GM10266 (cell line): ENCODE results near the gene SPN.

Source experiments
- DNase-seq: peaks from one replicate; pipeline ENCODE4 v3.0.0; 2012; ENCODE audit errors: extremely low spot score
- TF ChIP-seq, protein P1 (sequence below): IDR thresholded peaks from 2 replicates; pipeline ENCODE4 v1.5.1; 2012; ENCODE audit warnings: mild to moderate bottlenecking, low read depth; ENCODE audit not compliant: control insufficient read depth, insufficient read depth; ENCODE audit errors: missing control alignments

Gene SPN

DNA sequence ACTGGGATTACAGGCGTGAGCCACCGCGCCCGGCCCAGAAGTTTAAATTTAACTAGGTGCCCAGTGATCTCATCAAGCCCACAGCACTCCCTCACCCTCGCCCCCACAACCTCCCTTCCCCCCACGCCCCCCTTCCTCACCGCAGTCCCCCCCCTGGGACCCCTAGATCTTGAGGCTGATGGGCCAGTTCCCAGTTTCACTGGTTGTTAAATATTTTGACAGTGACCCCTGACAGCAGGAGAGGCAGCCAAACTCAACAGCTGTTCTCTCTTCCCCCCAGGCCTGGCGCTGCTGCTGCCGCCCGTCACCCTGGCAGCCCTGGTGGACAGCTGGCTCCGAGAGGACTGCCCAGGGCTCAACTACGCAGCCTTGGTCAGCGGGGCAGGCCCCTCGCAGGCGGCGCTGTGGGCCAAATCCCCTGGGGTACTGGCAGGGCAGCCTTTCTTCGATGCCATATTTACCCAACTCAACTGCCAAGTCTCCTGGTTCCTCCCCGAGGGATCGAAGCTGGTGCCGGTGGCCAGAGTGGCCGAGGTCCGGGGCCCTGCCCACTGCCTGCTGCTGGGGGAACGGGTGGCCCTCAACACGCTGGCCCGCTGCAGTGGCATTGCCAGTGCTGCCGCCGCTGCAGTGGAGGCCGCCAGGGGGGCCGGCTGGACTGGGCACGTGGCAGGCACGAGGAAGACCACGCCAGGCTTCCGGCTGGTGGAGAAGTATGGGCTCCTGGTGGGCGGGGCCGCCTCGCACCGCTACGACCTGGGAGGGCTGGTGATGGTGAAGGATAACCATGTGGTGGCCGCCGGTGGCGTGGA, 31.5 kb downstream of the SPN start:
- TF ChIP-seq, protein P1, sequence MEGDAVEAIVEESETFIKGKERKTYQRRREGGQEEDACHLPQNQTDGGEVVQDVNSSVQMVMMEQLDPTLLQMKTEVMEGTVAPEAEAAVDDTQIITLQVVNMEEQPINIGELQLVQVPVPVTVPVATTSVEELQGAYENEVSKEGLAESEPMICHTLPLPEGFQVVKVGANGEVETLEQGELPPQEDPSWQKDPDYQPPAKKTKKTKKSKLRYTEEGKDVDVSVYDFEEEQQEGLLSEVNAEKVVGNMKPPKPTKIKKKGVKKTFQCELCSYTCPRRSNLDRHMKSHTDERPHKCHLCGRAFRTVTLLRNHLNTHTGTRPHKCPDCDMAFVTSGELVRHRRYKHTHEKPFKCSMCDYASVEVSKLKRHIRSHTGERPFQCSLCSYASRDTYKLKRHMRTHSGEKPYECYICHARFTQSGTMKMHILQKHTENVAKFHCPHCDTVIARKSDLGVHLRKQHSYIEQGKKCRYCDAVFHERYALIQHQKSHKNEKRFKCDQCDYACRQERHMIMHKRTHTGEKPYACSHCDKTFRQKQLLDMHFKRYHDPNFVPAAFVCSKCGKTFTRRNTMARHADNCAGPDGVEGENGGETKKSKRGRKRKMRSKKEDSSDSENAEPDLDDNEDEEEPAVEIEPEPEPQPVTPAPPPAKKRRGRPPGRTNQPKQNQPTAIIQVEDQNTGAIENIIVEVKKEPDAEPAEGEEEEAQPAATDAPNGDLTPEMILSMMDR = no peak
- DNase-seq = peak; percentile 5

DNA sequence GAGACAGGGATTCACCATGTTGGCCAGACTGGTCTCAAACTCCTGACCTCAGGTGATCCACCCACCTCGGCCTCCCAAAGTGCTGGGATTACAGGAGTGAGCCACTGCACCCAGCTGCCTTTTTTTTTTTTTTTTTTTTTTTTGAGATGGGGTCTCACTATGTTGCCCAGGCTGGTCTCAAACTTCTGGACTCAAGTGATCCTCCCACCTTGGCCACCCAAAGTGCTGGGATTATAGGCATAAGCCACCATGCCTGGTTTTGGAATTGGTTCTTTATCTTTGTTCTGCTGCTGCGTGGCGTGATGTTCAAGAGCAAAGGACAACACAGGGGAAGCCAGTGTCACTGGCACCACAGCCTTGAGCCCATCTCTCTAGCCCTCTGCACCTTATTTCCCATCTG, 32.6 kb downstream of the SPN start:
- peak; percentile 4 for DNase-seq

DNA sequence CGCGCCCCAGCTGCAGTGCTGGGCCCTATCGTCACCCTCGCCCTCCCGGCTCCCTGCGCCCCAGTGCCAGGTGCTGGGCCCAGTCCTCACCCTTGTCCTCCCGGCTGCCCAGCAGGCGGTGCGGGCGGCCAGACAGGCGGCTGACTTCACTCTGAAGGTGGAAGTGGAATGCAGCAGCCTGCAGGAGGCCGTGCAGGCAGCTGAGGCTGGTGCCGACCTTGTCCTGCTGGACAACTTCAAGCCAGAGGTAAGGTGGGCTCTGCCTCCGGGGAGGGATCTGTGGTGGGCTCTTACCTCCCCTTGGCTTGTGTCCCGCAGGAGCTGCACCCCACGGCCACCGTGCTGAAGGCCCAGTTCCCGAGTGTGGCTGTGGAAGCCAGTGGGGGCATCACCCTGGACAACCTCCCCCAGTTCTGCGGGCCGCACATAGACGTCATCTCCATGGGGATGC, 33.9 kb downstream of the SPN start:
- DNase-seq = no peak
- TF ChIP-seq, protein P1 = no peak

DNA sequence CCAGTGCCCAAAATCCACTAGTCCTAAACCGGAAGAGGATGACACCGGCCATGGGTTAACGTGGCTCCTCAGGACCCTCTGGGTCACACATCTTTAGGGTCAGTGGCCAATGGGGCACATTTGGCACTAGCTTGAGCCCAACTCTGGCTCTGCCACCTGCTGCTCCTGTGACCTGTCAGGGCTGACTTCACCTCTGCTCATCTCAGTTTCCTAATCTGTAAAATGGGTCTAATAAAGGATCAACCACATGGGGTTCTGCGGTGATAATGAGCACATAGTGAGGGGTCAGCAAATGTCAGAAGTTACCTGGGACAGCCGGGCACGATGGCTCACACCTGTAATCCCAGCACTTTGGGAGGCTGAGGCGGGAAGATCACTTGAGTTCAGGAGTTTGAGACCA, 34.3 kb downstream of the SPN start:
- no peak for DNase-seq
- TF ChIP-seq, protein P1 = no peak

DNA sequence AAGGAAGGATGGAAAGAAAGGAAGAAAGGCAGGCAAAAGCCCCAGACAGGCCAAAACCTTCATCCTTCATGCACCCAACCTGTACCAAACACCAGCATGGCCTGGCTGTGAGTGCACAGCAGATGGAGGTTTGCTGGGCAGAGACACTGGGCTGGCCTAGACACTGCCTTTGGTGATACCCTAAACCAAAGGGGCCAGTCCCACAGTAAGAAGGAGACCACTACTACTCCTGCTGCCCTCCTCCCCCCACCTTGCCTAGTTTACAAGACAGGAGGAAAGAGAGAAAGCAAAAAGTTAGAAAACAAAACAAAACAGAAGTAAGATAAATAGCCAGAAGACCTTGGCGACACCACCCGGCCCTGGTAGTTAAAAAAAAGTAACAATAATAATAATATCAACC, 35.0 kb downstream of the SPN start:
- TF ChIP-seq, protein P1 = no peak

DNA sequence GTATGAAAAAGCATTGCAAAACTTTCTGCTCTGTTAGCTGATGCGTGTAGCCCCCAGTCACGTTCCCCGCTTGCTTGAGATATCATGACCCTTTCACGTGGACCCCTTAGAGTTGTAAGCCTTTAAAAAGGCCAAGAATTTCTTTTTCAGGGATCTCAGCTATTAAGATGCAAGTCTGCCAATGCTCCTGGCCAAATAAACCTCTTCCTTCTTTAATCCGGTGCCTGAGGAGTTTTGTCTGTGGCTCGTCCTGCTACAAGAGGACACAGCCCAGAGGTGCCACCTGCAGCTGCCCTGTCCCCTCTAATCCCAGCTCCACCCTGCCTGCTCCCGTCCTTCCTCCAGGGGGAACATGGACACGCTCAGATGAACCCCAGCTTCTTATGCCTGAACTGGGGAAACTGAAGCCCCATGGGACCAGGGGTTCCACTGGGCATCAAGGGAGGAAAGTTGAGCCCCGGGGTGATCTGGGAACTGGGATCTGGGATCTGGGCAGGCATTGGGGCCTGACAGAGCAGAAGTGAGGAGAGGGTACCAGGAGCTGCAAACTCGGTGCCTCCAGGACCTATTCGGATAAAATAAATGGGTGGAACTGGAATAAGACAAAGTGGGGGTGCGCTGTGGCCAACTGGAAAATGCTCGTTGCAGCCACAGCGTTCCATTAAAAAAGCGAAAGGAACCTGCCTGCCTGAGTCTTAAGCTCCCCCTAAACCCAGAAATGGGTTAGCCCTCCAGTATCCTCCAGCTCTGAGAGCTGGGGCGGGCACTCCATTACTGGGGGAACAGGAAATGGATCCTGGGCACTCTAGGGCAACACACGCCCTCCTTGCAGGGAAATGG, 35.7 kb downstream of the SPN start:
- TF ChIP-seq, protein P1 = no peak
- peak; percentile 4 for DNase-seq

More for the DNA sequence above, 35.0 kb downstream of the SPN start:
- no peak for DNase-seq

DNA sequence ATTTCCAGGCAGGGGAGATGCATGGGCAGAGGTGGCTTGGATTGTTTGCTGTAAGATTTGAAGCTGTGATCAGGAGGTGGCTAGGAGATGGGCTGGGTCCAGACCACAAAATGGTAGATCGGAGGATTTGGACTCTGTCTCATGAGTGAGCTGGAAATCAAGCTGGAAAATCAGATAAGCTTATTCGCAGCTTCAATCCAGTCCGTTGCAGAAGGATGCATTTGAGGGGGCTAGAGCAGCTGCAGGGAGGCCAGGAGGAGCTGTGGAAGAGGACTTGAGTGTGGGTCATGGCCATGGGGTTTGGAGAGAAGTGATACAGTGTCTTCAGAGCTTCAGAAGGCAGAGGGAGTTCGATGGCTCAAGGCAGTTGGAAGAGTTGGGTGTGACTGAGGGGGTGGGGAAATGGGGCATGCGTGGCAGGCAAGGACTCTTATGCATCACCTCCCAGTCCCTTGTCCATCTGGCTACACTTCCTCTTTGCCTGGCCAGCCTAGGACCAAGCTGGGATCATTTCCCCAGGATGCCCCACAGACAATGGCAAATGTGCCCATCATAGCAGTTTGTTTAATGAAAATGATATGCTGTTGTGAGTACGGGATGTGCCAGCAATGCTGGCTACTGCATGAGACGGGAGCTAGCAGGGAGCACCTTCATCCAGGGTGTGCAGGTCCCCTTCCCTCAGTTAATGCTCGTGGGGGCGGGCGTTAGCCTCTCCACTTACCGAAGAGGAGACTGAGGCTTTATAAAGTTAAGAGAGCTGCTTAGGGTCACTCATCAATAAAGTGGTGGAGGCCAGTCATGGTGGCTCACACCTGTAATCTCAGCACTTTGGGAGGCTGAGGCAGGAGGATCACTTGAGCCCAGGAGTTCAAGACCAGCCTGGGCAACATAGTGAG, 36.5 kb downstream of the SPN start:
- TF ChIP-seq, protein P1 = no peak
- peak; percentile 5 for DNase-seq
